ENCODE results near the gene ALDH16A1. TPM values are rescaled to one million over a fixed set of nuclear protein-coding genes. Genes with fewer than 3 reads are reported as not detected.

Gene ALDH16A1
- total and polyA plus RNA-seq, 2 donors (not counting 3 experiments of a cell fraction or from before 2014, with no cell fraction given) = 27.6 to 33.2 TPM

GRCh38 chr19:49463960-49464740, 11.1 kb downstream of the ALDH16A1 start:
- Histone ChIP-seq H4K20me1 (replicated peaks; ENCODE audit: control insufficient read depth, extremely low read depth, insufficient read depth, low read length) (no peaks in the 10 kb centered on the region), H3K9me3 (replicated peaks; ENCODE audit: control insufficient read depth, insufficient read depth, low read length) (no peaks in the 10 kb centered on the region), H3K4me2 (ENCODE audit: insufficient read depth, low read length) (no peak overlapping the region), H3K79me2 (ENCODE audit: control insufficient read depth, insufficient read depth, low read length) (no peaks in the 10 kb centered on the region), H3K9ac (replicated peaks; ENCODE audit: extremely low read depth, insufficient read depth, low read length) (no peak overlapping the region), H3K4me1 (ENCODE audit: control insufficient read depth, extremely low read depth, insufficient read depth, low read length) (no peaks in the 10 kb centered on the region), H3K27me3 (ENCODE audit: control insufficient read depth in 2 of 2, insufficient read depth in 2 of 2, low read length in 2 of 2) (no peaks in the 10 kb centered on the region), H3K36me3 (ENCODE audit: control insufficient read depth in 2 of 2, extremely low read depth in 1 of 2, insufficient read depth in 2 of 2, low read length in 2 of 2) (peaks cover 0 to 12% of the 10 kb centered on the region in 2 experiments), H3K4me3 (replicated peaks in 1 of 3; ENCODE audit: insufficient read depth in 1 of 3, low read depth in 1 of 3, low read length in 3 of 3) (no peak overlapping the region), H3K9me1 (replicated peaks; ENCODE audit: control insufficient read depth, extremely low read depth, insufficient read depth, low read length) (no peaks in the 10 kb centered on the region), H3K27ac (ENCODE audit: insufficient read depth, low read depth, low read length) (no peak overlapping the region), H2AFZ (ENCODE audit: low read depth, low read length) (no peak overlapping the region)
- no peak for TF ChIP-seq JUN (IDR thresholded peaks at IDR 0.05; ENCODE audit: borderline replicate concordance, insufficient read depth, insufficient read length, low read depth)
- no peak for TF ChIP-seq POLR2AphosphoS5 (IDR thresholded peaks at IDR 0.05; ENCODE audit: insufficient read depth, low read depth, low read length)
- TF ChIP-seq EZH2 (IDR thresholded peaks at IDR 0.05; ENCODE audit: borderline replicate concordance, low read depth, low read length, severe bottlenecking) = no peak
- no peak for TF ChIP-seq FOS (IDR thresholded peaks at IDR 0.05; ENCODE audit: borderline replicate concordance, insufficient read depth, low read length)
- CTCF ChIA-PET = no interaction called here
- intact Hi-C loops (cut with micrococcal nuclease) (no loop called here), dilution Hi-C loops (cut with MboI; ENCODE audit: extremely low pct_ligation_motif_present, low sequenced_read_pairs) (no loop called here)
- POLR2A ChIA-PET = no interaction called here
- FAIRE-seq (no peak), DNase-seq (ENCODE audit: low read depth, low spot score) (no peak)
- BruUV-seq (replicated peaks) = no TSS peak

- no peak for TF ChIP-seq POLR2AphosphoS5 (IDR thresholded peaks at IDR 0.05; ENCODE audit: insufficient read depth, low read depth, low read length)
- no peak for TF ChIP-seq MAX (IDR thresholded peaks at IDR 0.05; ENCODE audit: insufficient read depth, insufficient read length)
- no peak for TF ChIP-seq JUN (IDR thresholded peaks at IDR 0.05; ENCODE audit: borderline replicate concordance, insufficient read depth, insufficient read length, low read depth)
- peaks cover 0 to 12% of the 10 kb centered on the region in 2 experiments for H3K36me3 ChIP-seq (ENCODE audit: control insufficient read depth in 2 of 2, extremely low read depth in 1 of 2, insufficient read depth in 2 of 2, low read length in 2 of 2)
- BruUV-seq (replicated peaks) = no TSS peak
- POLR2A ChIA-PET = no interaction called here
- H2AFZ ChIP-seq (ENCODE audit: low read depth, low read length) = no peak overlapping the region
- no peak for FAIRE-seq
- no peak overlapping the region for H3K4me3 ChIP-seq (replicated peaks in 1 of 3; ENCODE audit: insufficient read depth in 1 of 3, low read depth in 1 of 3, low read length in 3 of 3)
- dilution Hi-C loops (cut with MboI; ENCODE audit: extremely low pct_ligation_motif_present, low sequenced_read_pairs) = no loop called here
- H3K9ac ChIP-seq (replicated peaks; ENCODE audit: extremely low read depth, insufficient read depth, low read length) = no peak overlapping the region
- no peaks in the 10 kb centered on the region for H3K9me1 ChIP-seq (replicated peaks; ENCODE audit: control insufficient read depth, extremely low read depth, insufficient read depth, low read length)
- H3K9me3 ChIP-seq (replicated peaks; ENCODE audit: control insufficient read depth, insufficient read depth, low read length) = no peaks in the 10 kb centered on the region
- intact Hi-C loops (cut with micrococcal nuclease) = no loop called here
- H3K79me2 ChIP-seq (ENCODE audit: control insufficient read depth, insufficient read depth, low read length) = no peaks in the 10 kb centered on the region
- CTCF ChIA-PET = interaction anchor here (2.0 kb wide), 1 partner anchor 11 kb away, joined by 8 read pairs; no protein-coding TSS in a partner anchor
- no peaks in the 10 kb centered on the region for H3K27me3 ChIP-seq (ENCODE audit: control insufficient read depth in 2 of 2, insufficient read depth in 2 of 2, low read length in 2 of 2)
- H4K20me1 ChIP-seq (replicated peaks; ENCODE audit: control insufficient read depth, extremely low read depth, insufficient read depth, low read length) = no peaks in the 10 kb centered on the region
- no peak overlapping the region for H3K4me2 ChIP-seq (ENCODE audit: insufficient read depth, low read length)
- no peak for DNase-seq (ENCODE audit: low read depth, low spot score)
- no peak overlapping the region for H3K27ac ChIP-seq (ENCODE audit: insufficient read depth, low read depth, low read length)
- no peaks in the 10 kb centered on the region for H3K4me1 ChIP-seq (ENCODE audit: control insufficient read depth, extremely low read depth, insufficient read depth, low read length)
Measured at GRCh38 chr19:49465371-49465770, 12.3 kb downstream of the ALDH16A1 start.
